Cardiac fibroblast (primary cell): ENCODE results near the gene SP7.

Experiments used
- DNase-seq, 2 donors: peaks; one replicate each; pipeline versions ENCODE4 v3.0.0 to v3.0.0-alpha.2; 2010; ENCODE audit warnings: low read depth in 2 of 2
- H3K4me3 ChIP-seq, 2 donors: replicated peaks in 1 of 2; 1 replicate in 1 of 2; 2 replicates in 1 of 2; pipeline ENCODE4 v1.5.1; 2011; ENCODE audit warnings: low read depth in 2 of 2, low read length in 2 of 2, mild to moderate bottlenecking in 2 of 2, moderate library complexity in 1 of 2
- CTCF ChIP-seq: IDR thresholded peaks from one replicate; pipeline ENCODE4 v1.5.1; 2011; ENCODE audit warnings: low read depth, mild to moderate bottlenecking, low read length, inconsistent platforms

The SP7 gene

GRCh38 chr12:53324113-53324778, 11.9 kb downstream of the SP7 start:
- TF ChIP-seq CTCF: no peak
- H3K4me3 ChIP-seq: peak overlapping the region; percentile 16 to 65
- DNase-seq: no peak

- peak overlapping the region; percentile 77 to 97 for H3K4me3 ChIP-seq
- TF ChIP-seq CTCF: no peak
- DNase-seq: peak in 1 of 2 donors; percentile 42
Observed at GRCh38 chr12:53320352-53321195, 15.6 kb downstream of the SP7 start.

- DNase-seq: no peak
- TF ChIP-seq CTCF: no peak
- H3K4me3 ChIP-seq: no peak overlapping the region
Observed at GRCh38 chr12:53313996-53314395, 22.2 kb downstream of the SP7 start.

- DNase-seq: no peak
- no peak for TF ChIP-seq CTCF
- H3K4me3 ChIP-seq: no peak overlapping the region
Observed at GRCh38 chr12:53308276-53308675, 27.9 kb downstream of the SP7 start.

- no peak for TF ChIP-seq CTCF
- DNase-seq: no peak
- H3K4me3 ChIP-seq: no peak overlapping the region
Observed at GRCh38 chr12:53306826-53307225, 29.3 kb downstream of the SP7 start.

GRCh38 chr12:53302903-53303302, 33.3 kb downstream of the SP7 start:
- no peak for DNase-seq
- no peak for TF ChIP-seq CTCF
- no peak overlapping the region for H3K4me3 ChIP-seq
